Stimulated activated CD8-positive, alpha-beta memory T cell treated with anti-CD3 and anti-CD28 coated beads, Interleukin-7, amount 100 ng/mL, for 24 hours (primary cell): ENCODE measurements around the gene UBTD1.

Experiments
- DNase-seq: peaks from one replicate; pipeline ENCODE4 v3.0.0-alpha.2; 2020; ENCODE audit warnings: low read depth

The UBTD1 gene

GRCh38 chr10:97483506-97483905 lies 15.2 kb upstream of the UBTD1 start:
- no peak for DNase-seq

- DNase-seq, result no peak
Measured at GRCh38 chr10:97483921-97484320, 14.8 kb upstream of the UBTD1 start.

- DNase-seq, result no peak
Measured at GRCh38 chr10:97485647-97486281, 13.0 kb upstream of the UBTD1 start.

- DNase-seq, result no peak
Measured at GRCh38 chr10:97490592-97490991, 8.1 kb upstream of the UBTD1 start.

GRCh38 chr10:97494151-97494550 lies 4.6 kb upstream of the UBTD1 start:
- DNase-seq, result no peak

- DNase-seq, result no peak
Measured at GRCh38 chr10:97494863-97495506, 3.7 kb upstream of the UBTD1 start.

GRCh38 chr10:97497572-97498075 lies 1.1 kb upstream of the UBTD1 start:
- DNase-seq, result peak; percentile 59

- peak; percentile 99 for DNase-seq
Measured at GRCh38 chr10:97498076-97498840, 466 bp upstream of the UBTD1 start, which contains the start of gene MMS19. Gene MMS19 (minus strand): TSS chr10:97498422. CDS start chr10:97498384, 38 bp downstream.

- no peak for DNase-seq
Measured at GRCh38 chr10:97499561-97500296, 1.0 kb downstream of the UBTD1 start.

GRCh38 chr10:97500297-97500575 lies 1.5 kb downstream of the UBTD1 start:
- DNase-seq, result no peak

- no peak for DNase-seq
Measured at GRCh38 chr10:97502916-97503315, 4.2 kb downstream of the UBTD1 start.

GRCh38 chr10:97503406-97503805 lies 4.7 kb downstream of the UBTD1 start:
- DNase-seq, result no peak

GRCh38 chr10:97505152-97505551 lies 6.4 kb downstream of the UBTD1 start:
- DNase-seq, result no peak

- DNase-seq, result no peak
Measured at GRCh38 chr10:97506199-97506991, 7.7 kb downstream of the UBTD1 start.

- DNase-seq, result no peak
Measured at GRCh38 chr10:97508342-97508741, 9.6 kb downstream of the UBTD1 start.

GRCh38 chr10:97509120-97509680 lies 10.5 kb downstream of the UBTD1 start:
- DNase-seq, result no peak

- no peak for DNase-seq
Measured at GRCh38 chr10:97510686-97511085, 12.0 kb downstream of the UBTD1 start.

- no peak for DNase-seq
Measured at GRCh38 chr10:97511711-97512440, 13.2 kb downstream of the UBTD1 start.

GRCh38 chr10:97512993-97513392 lies 14.3 kb downstream of the UBTD1 start:
- DNase-seq, result no peak

- no peak for DNase-seq
Measured at GRCh38 chr10:97514344-97514743, 15.6 kb downstream of the UBTD1 start.
